ENCODE data around the gene FAM236B.
"Not testable (repeated sequence)": the region's sequence is repeated elsewhere in the genome, so short reads cannot be mapped to it uniquely, and the experiment has no call there.

The FAM236B gene

DNA sequence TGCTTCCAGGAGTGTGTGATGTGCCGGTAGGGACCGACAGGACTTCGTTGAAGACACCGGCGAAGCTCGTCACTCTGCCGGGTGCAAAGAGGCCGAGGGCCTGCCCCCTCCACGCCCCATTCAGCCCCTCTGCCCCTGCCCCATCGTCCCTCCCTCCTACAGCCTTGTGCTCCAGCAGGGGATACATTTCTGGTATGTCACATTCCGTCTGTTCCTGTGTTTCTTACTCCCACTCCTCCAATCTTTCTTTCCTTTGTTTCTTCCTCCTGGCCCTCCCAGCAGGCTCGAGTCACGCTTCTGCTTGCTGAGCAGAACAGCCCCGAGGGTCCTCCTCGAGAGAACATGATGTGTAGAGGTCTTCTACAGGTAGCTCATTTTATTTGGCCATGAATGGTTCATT lies at the start of gene FAM236B:
Gene FAM236B (minus strand): TSS at position 101 of the 400 bp plus-strand sequence. CDS start 100 bp downstream, at position 1.
- DNase-seq (ENCODE audit: low read depth in 1 of 2, low spot score in 1 of 2) = not testable (repeated sequence)

DNA sequence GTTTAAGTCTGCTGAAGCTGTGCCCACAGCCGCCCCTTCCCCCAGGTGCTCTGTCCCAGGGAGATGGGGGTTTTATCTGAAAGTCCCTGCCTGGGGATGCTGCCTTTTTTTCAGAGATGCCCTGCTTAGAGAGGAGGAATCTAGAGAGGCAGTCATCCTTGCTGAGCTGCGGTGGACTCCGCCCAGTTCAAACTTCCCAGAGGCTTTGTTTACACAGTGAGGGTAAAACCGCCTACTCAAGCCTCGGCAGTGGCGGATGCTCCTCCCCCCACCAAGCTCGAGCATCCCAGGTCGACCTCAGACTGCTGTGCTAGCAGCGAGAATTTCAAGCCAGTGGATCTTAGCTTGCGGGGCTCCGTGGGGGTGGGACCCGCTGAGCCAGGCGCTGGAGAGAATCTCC lies 48.2 kb upstream of the FAM236B start:
- not testable (repeated sequence) for DNase-seq (ENCODE audit: low read depth in 1 of 2, low spot score in 1 of 2)

DNA sequence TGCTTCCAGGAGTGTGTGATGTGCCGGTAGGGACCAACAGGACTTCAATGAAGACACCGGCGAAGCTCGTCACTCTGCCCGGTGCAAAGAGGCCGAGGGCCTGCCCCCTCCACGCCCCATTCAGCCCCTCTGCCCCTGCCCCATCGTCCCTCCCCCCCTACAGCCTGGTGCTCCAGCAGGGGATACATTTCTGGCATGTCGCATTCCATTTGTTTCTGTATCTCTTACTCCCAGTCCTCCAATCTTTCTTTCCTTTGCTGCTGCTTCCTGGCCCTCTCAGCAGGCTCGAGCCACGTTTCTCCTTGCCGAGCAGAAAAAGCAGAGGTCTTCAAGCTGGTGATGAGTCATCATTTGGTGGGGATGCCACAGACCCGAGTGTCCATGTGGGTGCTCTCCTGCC lies 25.6 kb upstream of the FAM236B start, which contains the start of gene FAM236D:
Gene FAM236D (minus strand): TSS at position 101 of the 400 bp plus-strand sequence. CDS start 100 bp downstream, at position 1.
- DNase-seq (ENCODE audit: low read depth in 1 of 2, low spot score in 1 of 2) = not testable (repeated sequence)

DNA sequence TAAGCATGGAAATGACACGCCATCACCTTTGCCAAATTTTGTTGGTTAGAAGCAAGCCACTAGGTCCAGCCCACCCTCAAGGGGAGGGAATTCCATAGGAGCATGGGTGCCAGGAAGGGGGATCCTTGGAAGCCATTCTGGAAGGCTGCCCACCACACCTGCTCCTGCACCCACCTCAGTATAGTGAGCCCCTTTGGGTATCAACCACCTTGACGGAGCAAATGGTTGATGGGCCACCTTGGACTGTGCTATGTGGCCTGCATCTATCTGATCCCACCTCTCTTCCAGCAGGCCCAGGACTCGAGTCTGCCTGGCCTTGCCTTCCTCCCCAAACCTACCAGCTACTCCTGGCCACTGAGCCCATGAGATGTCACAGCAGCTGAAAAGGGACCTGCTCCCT lies 7.9 kb upstream of the FAM236B start:
- DNase-seq (ENCODE audit: low read depth in 1 of 2, low spot score in 1 of 2) = not testable (repeated sequence)

DNA sequence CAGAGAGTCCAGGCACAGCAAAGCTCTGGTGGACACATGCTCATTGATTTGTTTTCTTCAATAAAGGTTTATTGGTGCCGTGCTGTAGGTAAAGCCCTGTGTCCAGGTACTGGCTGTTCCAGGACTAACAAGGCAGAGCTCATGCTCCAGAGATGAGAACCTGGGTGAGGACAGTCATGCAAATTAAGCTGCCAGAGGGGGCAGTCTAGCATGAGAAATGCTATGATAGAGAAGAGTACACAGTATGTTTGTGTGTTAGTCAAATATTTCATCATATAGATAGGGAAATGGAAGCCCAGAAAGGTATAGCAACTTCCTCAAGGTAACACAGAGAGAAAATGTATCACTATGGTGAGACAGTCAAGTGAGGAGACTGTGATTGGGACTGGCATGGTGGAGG lies 5.7 kb upstream of the FAM236B start:
- not testable (repeated sequence) for DNase-seq (ENCODE audit: low read depth in 1 of 2, low spot score in 1 of 2)

GRCh38 chrX:72783964-72784363 lies 1.5 kb upstream of the FAM236B start:
- not testable (repeated sequence) for DNase-seq (ENCODE audit: low read depth in 1 of 2, low spot score in 1 of 2)

DNA sequence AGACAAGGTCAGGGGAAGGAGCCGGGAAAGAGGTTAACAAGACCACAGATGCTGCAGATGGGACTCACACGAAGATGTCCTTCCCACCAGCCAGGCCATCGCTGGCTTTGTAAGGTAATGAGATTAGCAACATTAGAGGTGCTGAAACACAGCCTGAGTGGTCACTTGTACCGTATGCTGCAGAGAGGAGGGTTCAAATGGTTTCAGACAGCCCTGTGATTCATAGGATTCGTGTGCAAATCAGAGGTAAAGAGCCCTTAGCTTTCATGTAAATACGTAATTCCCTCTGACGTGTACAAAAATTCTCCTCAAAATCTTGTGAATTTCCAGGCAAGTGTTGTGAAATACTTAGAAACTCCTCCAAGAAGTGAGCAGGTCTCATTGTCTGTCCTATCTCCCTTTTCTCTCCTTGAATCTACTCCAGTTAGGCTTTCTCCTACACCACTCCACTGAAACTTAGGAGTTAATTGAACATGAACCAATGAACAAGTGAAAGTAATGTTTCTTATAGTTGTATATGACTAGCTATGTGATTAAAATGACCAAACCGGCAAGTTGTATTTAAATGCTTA lies 991 bp upstream of the FAM236B start:
- not testable (repeated sequence) for DNase-seq (ENCODE audit: low read depth in 1 of 2, low spot score in 1 of 2)

- DNase-seq (ENCODE audit: low read depth in 1 of 2, low spot score in 1 of 2) = not testable (repeated sequence)
Measured at GRCh38 chrX:72778146-72778545, 4.3 kb downstream of the FAM236B start.

- DNase-seq (ENCODE audit: low read depth in 1 of 2, low spot score in 1 of 2) = not testable (repeated sequence)
Measured at GRCh38 chrX:72777467-72777790, 5.0 kb downstream of the FAM236B start.

DNA sequence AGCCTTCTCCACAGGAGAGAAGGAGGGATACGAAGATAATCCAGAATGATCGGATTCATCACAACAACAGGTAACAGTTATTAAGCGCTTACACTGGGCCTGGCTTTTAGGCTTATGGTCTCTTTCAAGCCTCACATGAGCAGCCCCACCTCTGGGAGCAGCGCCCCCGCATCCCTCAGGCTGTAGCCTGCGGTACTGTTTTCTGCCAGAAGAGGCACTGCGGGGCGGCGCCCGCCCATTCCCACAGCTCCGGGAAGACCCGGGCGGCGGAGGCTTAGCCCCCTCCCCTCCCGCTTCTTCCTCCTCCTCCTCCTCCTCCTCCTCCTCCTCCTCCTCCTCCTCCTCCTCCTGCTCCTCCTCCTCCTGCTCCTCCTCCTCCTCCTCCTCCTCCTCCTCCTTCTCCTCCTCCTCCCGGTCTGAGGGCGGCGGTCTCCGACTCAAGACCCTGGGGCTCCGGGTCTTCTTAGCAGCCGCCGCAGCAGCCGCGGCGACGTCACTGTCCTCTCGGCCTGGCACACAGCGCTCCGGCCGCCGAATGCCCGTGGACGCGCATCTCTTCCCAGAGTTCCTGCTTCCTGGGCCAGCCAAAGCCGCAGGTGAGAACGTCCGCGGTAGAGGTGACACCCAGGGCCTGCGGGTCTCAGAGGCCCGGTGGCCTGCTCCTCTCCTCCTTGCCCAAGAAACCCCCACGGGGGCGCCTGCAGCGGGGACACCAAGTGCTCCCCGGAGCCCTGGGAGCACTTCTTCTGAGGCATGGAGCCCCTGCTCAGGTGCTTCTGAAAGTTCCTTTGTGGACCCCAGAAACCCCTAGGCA lies 5.6 kb downstream of the FAM236B start, which contains the start of gene DMRTC1B:
Gene DMRTC1B (plus strand): TSS at position 238 of the 814 bp plus-strand sequence. CDS start 68,246 bp downstream, outside the sequence.
- not testable (repeated sequence) for DNase-seq (ENCODE audit: low read depth in 1 of 2, low spot score in 1 of 2)

DNA sequence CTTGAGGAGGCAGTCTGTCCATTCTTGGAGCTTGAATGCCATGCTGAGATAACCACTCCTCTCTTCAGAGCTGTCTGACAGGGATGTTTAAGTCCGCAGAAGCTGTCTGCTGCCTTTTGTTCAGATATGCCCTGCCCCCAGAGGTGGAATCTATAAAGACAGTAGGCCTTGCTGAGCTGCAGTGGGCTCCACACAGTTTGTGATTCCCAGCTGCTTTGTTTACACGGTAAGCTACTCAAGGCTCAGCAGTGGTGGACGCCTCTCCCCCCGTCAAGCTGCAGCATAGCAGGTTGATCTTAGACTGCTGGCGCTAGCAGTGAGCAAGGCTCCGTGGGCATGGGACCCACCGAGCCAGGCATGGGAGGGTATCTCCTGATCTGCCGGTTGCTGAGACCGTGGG lies 22.0 kb downstream of the FAM236B start:
- DNase-seq (ENCODE audit: low read depth in 1 of 2, low spot score in 1 of 2) = not testable (repeated sequence)

DNA sequence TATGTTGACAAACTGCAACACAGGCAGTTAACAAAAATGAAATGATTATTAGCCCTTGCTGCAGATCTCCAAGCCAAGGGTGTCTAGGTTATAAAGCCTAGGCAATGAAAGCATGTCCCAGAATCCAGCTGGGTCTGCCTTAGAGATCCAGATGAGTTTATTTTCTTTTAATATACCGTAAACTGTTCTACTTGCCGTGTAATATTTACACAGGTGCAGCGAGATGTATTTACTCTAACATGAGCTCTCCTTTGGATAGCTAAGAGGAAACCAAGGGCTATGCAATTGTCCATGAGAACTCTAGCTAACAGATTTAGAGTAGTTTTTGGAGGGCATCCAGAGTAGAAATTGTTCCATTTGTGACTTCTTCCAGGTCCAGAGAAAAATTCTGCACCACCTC lies 33.9 kb downstream of the FAM236B start:
- DNase-seq (ENCODE audit: low read depth in 1 of 2, low spot score in 1 of 2) = not testable (repeated sequence)

GRCh38 chrX:72745546-72745945 lies 36.9 kb downstream of the FAM236B start:
- DNase-seq (ENCODE audit: low read depth in 1 of 2, low spot score in 1 of 2) = not testable (repeated sequence)

DNA sequence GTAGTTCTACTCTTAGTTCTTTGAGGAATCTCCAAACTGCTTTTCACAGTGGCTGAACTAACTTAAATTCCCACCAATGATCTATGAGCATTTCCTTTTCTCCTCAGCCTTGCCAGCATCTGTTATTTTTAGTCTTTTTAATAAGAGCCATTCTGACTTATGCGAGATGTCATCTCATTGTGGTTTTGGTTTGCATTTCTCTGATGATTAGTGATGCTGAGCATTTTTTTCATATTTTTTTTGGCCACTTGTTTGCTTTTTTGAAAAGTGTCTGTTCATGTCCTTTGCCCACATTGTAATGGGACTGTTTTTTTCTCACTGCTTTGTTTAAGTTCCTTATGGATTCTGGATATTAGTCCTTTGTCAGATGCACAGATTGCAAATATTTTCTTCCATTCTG lies 46.9 kb downstream of the FAM236B start:
- DNase-seq (ENCODE audit: low read depth in 1 of 2, low spot score in 1 of 2) = no peak

- not testable (repeated sequence) for DNase-seq (ENCODE audit: low read depth in 1 of 2, low spot score in 1 of 2)
Measured at GRCh38 chrX:72733636-72734035, 48.8 kb downstream of the FAM236B start.

Data from activated CD4-positive, alpha-beta T cell treated with anti-CD3 and anti-CD28 coated beads, Interleukin-2, amount 50 U/mL, for 24 hours (primary cell).